ENCODE results near the gene RAMP1. TPM values are rescaled to one million over a fixed set of nuclear protein-coding genes. Genes with fewer than 3 reads are reported as not detected.
A peak's percentile ranks its signal among the peaks of the same experiment; 100 is the strongest.

Gene RAMP1
- polyA plus RNA-seq, 3 donors from 2014 or later: 70.8 to 292 (median 96.5) TPM

GRCh38 chr2:237854295-237854694, 5.1 kb upstream of the RAMP1 start:
- H3K4me1 Mint-ChIP-seq: peaks cover 10% of the 10 kb centered on the region in 2 donors
- H3K36me3 Mint-ChIP-seq: peaks cover 0 to under 1% (median 0%) of the 10 kb centered on the region in 3 donors
- no peak overlapping the region for H3K27ac Mint-ChIP-seq
- no peak for DNase-seq
- no peak overlapping the region for H3K4me3 Mint-ChIP-seq
- H3K9me3 Mint-ChIP-seq: no peaks in the 10 kb centered on the region
- H3K27me3 Mint-ChIP-seq (ENCODE audit: low read depth in 3 of 3): peaks cover 0 to 13% (median 7%) of the 10 kb centered on the region in 3 donors

- Mint-ChIP-seq H3K4me1 (peaks cover 17 to 26% of the 10 kb centered on the region in 2 donors), H3K36me3 (no peaks in the 10 kb centered on the region), H3K27ac (no peak overlapping the region), H3K4me3 (no peak overlapping the region), H3K27me3 (ENCODE audit: low read depth in 3 of 3) (peaks cover 0 to 19% (median 7%) of the 10 kb centered on the region in 3 donors), H3K9me3 (no peaks in the 10 kb centered on the region)
- DNase-seq: no peak
Measured at GRCh38 chr2:237857791-237858190, 1.6 kb upstream of the RAMP1 start.

GRCh38 chr2:237858294-237859081, 935 bp upstream of the RAMP1 start:
- Mint-ChIP-seq H3K27me3 (ENCODE audit: low read depth in 3 of 3) (peaks cover 0 to 19% (median 7%) of the 10 kb centered on the region in 3 donors), H3K36me3 (no peaks in the 10 kb centered on the region), H3K4me3 (peak overlapping the region; percentile 76 to 92 (median 88)), H3K4me1 (peaks cover 17 to 26% of the 10 kb centered on the region in 2 donors), H3K27ac (peak overlapping the region in 5 of 6 donors; percentile 66 to 89 (median 83)), H3K9me3 (no peaks in the 10 kb centered on the region)
- peak; percentile 69 to 75 (median 74) for DNase-seq

- H3K9me3 Mint-ChIP-seq: no peaks in the 10 kb centered on the region
- H3K4me3 Mint-ChIP-seq: peak overlapping the region; percentile 76 to 92 (median 88)
- no peaks in the 10 kb centered on the region for H3K36me3 Mint-ChIP-seq
- H3K27me3 Mint-ChIP-seq (ENCODE audit: low read depth in 3 of 3): peaks cover 0 to 19% (median 7%) of the 10 kb centered on the region in 3 donors
- peaks cover 17 to 26% of the 10 kb centered on the region in 2 donors for H3K4me1 Mint-ChIP-seq
- H3K27ac Mint-ChIP-seq: peak overlapping the region in 5 of 6 donors; percentile 48 to 89 (median 74)
- no peak for DNase-seq
Measured at GRCh38 chr2:237859082-237859433, 365 bp upstream of the RAMP1 start.

- Mint-ChIP-seq H3K36me3 (no peaks in the 10 kb centered on the region), H3K27me3 (ENCODE audit: low read depth in 3 of 3) (peaks cover 0 to 19% (median 7%) of the 10 kb centered on the region in 3 donors)
Measured at GRCh38 chr2:237860273-237860935, 981 bp downstream of the RAMP1 start.

GRCh38 chr2:237861875-237862527, 2.6 kb downstream of the RAMP1 start:
- Mint-ChIP-seq H3K9me3 (no peaks in the 10 kb centered on the region), H3K27ac (peak overlapping the region in 1 of 6 donors; percentile 29), H3K36me3 (no peaks in the 10 kb centered on the region), H3K4me3 (peak overlapping the region in 1 of 5 donors; percentile 26), H3K4me1 (peaks cover 17 to 30% of the 10 kb centered on the region in 2 donors), H3K27me3 (ENCODE audit: low read depth in 3 of 3) (peaks cover 0 to 15% (median 7%) of the 10 kb centered on the region in 3 donors)
- DNase-seq: no peak

More at GRCh38 chr2:237860273-237860935, 981 bp downstream of the RAMP1 start:
- peaks cover 17 to 26% of the 10 kb centered on the region in 2 donors for H3K4me1 Mint-ChIP-seq
- peak overlapping the region; percentile 81 to 95 (median 83) for H3K4me3 Mint-ChIP-seq
- H3K27ac Mint-ChIP-seq: peak overlapping the region in 4 of 6 donors; percentile 62 to 83 (median 79)
- no peak for DNase-seq
- no peaks in the 10 kb centered on the region for H3K9me3 Mint-ChIP-seq

GRCh38 chr2:237862528-237862895, 3.1 kb downstream of the RAMP1 start:
- Mint-ChIP-seq H3K9me3 (no peaks in the 10 kb centered on the region), H3K4me3 (no peak overlapping the region), H3K4me1 (peaks cover 17 to 30% of the 10 kb centered on the region in 2 donors), H3K36me3 (no peaks in the 10 kb centered on the region), H3K27me3 (ENCODE audit: low read depth in 3 of 3) (peaks cover 0 to 15% (median 7%) of the 10 kb centered on the region in 3 donors), H3K27ac (peak overlapping the region in 1 of 6 donors; percentile 29)
- DNase-seq: no peak

- Mint-ChIP-seq H3K27me3 (ENCODE audit: low read depth in 3 of 3) (peaks cover 0 to 13% (median 4%) of the 10 kb centered on the region in 3 donors), H3K4me3 (no peak overlapping the region)
- DNase-seq: no peak
Measured at GRCh38 chr2:237863102-237863511, 3.7 kb downstream of the RAMP1 start.

GRCh38 chr2:237863689-237864443, 4.4 kb downstream of the RAMP1 start:
- DNase-seq: no peak
- Mint-ChIP-seq H3K27ac (peak overlapping the region in 1 of 6 donors; percentile 22), H3K27me3 (ENCODE audit: low read depth in 3 of 3) (peaks cover 0 to 7% (median 2%) of the 10 kb centered on the region in 3 donors), H3K4me1 (peaks cover 14 to 28% of the 10 kb centered on the region in 2 donors), H3K9me3 (no peaks in the 10 kb centered on the region), H3K36me3 (no peaks in the 10 kb centered on the region), H3K4me3 (no peak overlapping the region)

More at GRCh38 chr2:237863102-237863511, 3.7 kb downstream of the RAMP1 start:
- no peaks in the 10 kb centered on the region for H3K9me3 Mint-ChIP-seq
- peak overlapping the region in 1 of 6 donors; percentile 16 for H3K27ac Mint-ChIP-seq
- no peaks in the 10 kb centered on the region for H3K36me3 Mint-ChIP-seq
- peaks cover 17 to 29% of the 10 kb centered on the region in 2 donors for H3K4me1 Mint-ChIP-seq

- H3K27me3 Mint-ChIP-seq (ENCODE audit: low read depth in 3 of 3): peaks cover 2 to 9% (median 3%) of the 10 kb centered on the region in 3 donors
- H3K4me1 Mint-ChIP-seq: peaks cover 18 to 32% of the 10 kb centered on the region in 2 donors
- H3K27ac Mint-ChIP-seq: peak overlapping the region in 2 of 6 donors; percentile 8 to 41
- no peaks in the 10 kb centered on the region for H3K9me3 Mint-ChIP-seq
- H3K4me3 Mint-ChIP-seq: no peak overlapping the region
- no peak for DNase-seq
- no peaks in the 10 kb centered on the region for H3K36me3 Mint-ChIP-seq
Measured at GRCh38 chr2:237864444-237864931, 5.1 kb downstream of the RAMP1 start.

GRCh38 chr2:237864940-237865622, 5.7 kb downstream of the RAMP1 start:
- H3K4me1 Mint-ChIP-seq: peaks cover 17 to 30% of the 10 kb centered on the region in 2 donors

GRCh38 chr2:237865623-237866041, 6.2 kb downstream of the RAMP1 start:
- Mint-ChIP-seq H3K4me3 (no peak overlapping the region), H3K36me3 (no peaks in the 10 kb centered on the region), H3K27me3 (ENCODE audit: low read depth in 3 of 3) (peaks cover 3 to 7% (median 3%) of the 10 kb centered on the region in 3 donors), H3K9me3 (no peaks in the 10 kb centered on the region), H3K4me1 (peaks cover 14 to 30% of the 10 kb centered on the region in 2 donors), H3K27ac (peak overlapping the region in 4 of 6 donors; percentile 17 to 76 (median 26))
- DNase-seq: no peak

More at GRCh38 chr2:237864940-237865622, 5.7 kb downstream of the RAMP1 start:
- Mint-ChIP-seq H3K27ac (peak overlapping the region in 3 of 6 donors; percentile 24 to 76 (median 26)), H3K36me3 (no peaks in the 10 kb centered on the region), H3K4me3 (no peak overlapping the region), H3K9me3 (no peaks in the 10 kb centered on the region), H3K27me3 (ENCODE audit: low read depth in 3 of 3) (peaks cover 2 to 9% (median 3%) of the 10 kb centered on the region in 3 donors)
- no peak for DNase-seq

Data from immature natural killer cell (primary cell).